GM18867 (cell line): ENCODE data around the gene CUBN.

ENCODE experiments used
- ATAC-seq: cut with Tn5 transposase; IDR thresholded peaks from one replicate; pipeline ENCODE4 v1.9.1; 2021; ENCODE audit warnings: mild to moderate bottlenecking, moderate library complexity; ENCODE audit not compliant: unreplicated experiment

CUBN gene

GRCh38 chr10:16929069-16929468, 200.5 kb downstream of the CUBN start:
- no peak for ATAC-seq

DNA sequence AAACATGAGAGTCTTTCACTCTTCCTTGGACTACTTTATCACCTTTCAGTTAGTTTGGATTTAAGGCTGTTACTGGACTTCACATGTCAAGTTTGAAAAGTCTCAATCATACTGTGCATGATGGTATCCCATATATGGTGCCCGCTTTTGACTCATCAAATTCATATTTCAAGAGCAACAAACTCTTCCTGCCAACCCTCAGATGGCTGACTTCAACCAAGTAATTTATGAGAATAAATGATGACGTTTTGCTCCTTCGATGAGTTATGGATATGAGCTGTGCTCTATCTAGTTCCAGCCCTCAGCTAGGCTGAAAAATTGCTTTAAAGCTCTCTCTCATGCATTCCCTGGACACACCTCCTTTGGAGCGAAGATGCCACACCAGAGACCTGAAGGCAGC, 202.1 kb downstream of the CUBN start:
- ATAC-seq, result no peak

GRCh38 chr10:16923726-16924125, 205.9 kb downstream of the CUBN start:
- ATAC-seq, result no peak

DNA sequence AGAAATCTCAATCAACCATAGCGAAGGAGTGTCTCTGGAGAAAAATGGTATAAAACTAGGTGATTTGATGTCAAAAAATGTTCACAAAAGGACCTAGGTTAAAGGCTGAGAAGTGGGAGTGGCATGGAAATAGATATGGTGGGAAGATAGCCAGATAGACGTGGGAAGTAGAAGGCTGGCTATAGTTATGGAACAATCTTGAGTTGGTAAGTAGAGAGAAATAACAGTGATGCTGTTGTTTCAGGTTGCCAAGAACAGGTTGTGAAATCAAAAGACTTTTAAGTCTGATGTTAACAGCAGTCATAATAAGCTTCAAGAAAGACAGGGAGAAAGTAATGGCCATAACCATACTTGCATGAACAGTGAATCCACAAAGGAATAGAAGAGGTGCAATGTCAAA, 206.3 kb downstream of the CUBN start:
- ATAC-seq, result no peak

DNA sequence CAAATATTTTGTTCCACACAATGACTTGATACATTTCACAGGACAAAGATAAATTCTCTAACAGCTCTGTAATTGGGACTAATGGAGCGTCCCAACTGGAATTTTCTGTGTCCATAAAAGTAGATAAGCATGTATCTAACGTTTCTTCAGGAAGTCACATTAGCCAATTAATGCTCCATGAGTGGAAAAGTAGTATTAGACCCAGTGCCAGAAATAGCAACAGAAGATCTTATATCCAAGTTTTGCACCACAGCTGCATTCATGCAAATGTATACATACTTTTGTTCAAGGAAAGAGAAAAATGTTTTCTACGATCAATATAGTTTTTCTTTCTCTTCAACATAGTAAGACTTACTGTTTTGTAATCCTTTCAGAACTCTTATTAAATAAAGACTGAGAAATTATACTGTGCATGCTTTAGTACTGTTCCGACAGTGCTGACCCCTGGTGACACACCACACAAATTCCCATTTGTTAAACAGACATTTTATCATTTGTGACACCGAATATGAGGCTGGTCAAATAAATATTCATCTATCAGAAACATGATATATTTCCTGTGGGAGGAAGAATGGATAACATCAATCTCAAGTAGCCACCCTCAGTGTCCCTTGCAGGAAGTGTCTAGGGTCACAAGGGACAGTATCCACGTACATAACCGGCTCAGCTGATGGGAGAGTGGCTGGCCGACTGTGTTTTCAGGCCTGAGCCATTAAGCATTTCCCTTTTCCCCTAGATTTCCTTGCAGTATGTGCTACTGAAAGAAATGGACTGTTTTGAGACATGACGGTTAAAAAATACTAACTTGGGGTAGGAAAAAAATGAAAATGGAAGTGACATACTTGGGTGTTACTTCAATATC, 210.3 kb downstream of the CUBN start:
- ATAC-seq, result no peak

DNA sequence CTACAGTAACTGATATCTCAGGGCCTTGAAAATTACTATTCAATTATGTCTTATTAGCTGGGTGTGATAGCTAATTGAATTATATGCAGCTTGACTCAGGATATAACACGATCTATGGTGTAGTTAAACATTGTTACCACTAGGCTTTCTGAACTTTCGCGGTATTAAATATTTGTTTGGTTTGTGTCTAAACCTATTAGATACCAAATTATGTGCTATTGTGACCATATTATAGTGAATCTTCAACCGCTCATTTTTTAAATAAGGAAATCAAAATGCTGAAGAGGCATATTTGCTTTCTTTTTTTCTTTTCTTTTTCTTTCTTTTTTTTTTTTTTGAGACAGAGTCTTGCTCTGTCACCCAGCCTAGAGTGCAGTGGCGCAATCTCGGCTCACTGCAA, 213.1 kb downstream of the CUBN start:
- ATAC-seq, result no peak

DNA sequence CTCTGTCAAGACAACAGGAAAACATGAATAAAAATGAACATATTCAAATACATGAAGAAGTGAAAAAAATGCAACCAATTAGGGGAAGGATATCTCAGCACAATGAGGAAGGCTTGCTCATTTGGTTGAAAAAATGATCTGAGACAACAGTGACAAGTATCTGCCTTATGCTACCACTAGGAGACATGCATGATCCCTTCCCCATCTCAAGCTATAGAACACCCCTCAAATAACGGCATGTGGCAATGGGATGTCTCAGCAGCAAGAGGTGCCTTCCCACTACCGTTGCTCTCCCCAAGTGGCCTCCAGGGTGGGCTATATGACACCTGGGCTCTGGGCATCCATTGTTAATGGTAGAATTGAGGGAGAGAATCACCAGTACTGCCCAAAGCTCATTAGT, 214.3 kb downstream of the CUBN start:
- ATAC-seq, result no peak

DNA sequence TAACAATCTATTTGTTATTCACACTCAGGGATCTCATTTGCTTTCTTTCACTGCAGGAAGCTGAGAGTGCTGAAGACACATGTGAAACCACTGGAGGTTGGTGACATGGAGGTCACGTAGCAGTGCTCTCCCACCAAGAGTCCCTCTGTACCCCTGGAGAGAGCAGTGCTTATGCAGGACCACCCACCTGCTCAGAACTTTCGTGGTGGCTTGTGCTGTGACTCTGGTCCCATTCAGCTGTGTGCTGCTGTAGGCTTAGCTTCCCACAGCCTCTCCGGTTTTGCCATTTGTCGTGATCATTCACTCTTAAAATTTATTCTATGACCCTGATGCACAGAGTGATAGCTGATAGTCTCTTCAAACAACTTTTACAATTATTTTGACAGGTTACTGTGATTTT, 216.3 kb downstream of the CUBN start:
- no peak for ATAC-seq

- no peak for ATAC-seq
Measured at GRCh38 chr10:16910793-16911164, 218.8 kb downstream of the CUBN start.

DNA sequence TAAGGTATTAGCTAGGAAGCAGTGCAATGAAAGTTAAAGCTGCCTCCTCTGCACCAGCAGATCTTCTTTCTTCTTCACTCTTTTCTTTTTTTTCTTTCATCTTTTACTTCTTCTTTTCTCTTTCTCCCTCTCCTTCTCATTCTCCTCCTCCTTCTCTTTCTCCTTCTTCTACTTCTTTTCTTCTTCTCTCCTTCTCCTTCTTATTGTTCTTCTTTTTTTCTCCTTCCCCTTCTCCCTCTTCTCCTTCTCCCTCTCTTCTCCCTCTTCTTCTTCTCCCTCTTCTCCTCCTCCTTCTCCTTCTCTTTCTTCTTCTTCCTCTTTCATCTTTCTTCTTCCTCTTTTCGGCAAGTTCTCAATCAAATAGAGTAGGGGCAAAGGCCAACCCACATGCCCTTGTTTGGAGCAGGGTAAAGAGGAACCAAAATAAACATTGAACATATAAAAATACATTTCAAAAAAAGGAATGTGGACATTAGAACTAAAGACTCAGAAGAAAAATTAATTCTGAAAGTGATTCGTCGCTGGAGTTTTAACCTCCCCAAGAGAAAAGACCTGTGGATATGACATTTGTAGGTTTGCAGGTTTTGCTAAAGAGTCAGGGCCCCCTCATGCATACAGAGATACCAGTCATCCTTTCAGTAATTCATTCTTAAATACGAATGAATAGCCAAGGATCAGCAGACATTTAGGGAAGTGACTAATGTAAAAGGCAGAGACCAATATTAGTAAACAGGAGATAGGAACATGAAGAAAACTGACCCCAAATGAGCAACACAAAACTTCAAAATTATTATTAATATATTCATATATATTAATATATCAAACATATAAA, 219.4 kb downstream of the CUBN start:
- no peak for ATAC-seq

GRCh38 chr10:16909271-16909767, 220.3 kb downstream of the CUBN start:
- ATAC-seq, result no peak

- ATAC-seq, result no peak
Measured at GRCh38 chr10:16907687-16908086, 221.9 kb downstream of the CUBN start.

- ATAC-seq, result no peak
Measured at GRCh38 chr10:16905320-16905719, 224.3 kb downstream of the CUBN start.

- ATAC-seq, result no peak
Measured at GRCh38 chr10:16904639-16905061, 225.0 kb downstream of the CUBN start.

GRCh38 chr10:16904049-16904448, 225.6 kb downstream of the CUBN start:
- ATAC-seq, result no peak

- ATAC-seq, result peak; percentile 63
Measured at GRCh38 chr10:16902606-16903005, 227.0 kb downstream of the CUBN start.

GRCh38 chr10:16901106-16901505, 228.5 kb downstream of the CUBN start:
- ATAC-seq, result no peak

DNA sequence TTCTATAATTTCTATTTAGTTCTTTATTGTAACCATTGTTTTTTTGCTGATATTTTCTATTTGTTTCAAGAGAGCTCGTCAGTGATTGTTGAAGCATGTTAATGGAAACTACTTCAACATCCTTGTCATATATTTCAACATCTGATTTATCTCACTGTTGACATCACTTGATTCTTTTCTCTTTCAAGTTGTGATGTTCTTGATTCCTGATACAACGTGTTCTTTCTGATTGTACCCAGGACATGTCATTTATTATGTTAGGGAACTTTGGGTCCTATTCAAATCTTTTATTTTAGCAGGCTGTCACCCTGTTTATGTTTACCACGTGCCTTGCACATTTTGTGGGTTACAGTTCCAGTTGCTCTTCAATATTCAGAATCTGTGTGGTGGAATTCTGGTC, 232.6 kb downstream of the CUBN start:
- no peak for ATAC-seq

DNA sequence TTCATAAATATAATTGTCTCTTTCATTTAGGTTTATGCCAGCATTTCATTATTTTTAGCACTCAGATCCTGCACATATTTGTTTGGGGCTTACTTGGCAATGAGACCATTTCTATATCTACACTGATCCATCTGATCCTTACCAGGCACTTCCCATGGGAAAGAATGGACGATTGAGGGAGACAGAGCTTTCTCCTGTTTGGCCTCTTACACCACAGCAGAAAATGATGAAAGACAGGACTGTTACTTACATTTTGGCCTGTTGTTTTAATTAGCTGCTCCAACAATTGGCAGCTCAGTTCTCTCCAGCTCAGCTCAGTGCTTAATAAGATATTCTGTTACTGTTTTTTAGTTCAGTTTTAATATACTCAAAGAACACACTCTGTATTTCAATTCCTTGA, 234.8 kb downstream of the CUBN start:
- ATAC-seq, result no peak

GRCh38 chr10:16893664-16894063, 235.9 kb downstream of the CUBN start:
- no peak for ATAC-seq

DNA sequence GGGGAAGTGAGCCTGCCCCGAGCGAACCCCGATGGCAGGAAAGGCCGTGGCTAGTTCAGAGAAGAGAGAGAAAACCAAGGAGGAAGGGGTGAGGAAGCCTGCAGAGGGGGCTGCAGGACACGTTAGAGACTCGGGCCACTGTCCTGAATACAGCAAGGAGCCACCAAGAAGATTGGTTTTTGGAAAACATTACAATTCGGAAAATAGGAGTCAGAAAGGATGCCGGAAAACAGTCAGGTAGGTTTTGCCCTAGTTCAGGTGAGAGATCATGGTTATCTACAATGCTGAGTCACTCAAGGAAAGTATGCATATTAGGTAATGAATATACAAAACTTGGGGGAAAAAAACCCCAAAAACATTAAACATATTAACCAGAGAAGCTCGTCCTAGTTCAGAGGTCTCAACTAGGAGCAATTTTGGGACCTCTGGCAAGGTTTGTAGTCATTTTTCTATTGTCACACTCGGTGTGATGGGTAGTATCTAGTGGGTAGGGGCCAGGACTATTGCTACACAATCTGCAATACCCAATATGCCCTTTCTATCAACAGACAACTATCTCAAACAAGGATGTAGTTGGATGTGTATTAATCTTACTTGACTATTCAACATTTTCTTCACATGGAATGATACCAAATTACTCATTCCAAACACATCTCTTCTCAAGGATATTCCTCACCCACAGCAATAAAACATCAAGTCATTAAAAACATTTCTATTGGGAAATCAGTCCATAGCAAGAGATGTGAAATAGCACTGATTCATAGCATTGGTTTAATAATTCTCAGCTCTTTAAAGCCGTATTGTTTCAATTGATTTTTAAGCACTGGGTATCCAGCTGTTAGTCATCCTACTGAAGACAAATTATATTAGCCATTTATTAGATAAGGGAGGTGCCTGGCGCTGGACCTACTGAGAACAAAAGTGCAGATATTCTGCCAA, 238.0 kb downstream of the CUBN start:
- ATAC-seq, result peak; percentile 70
